PC-9 (cell line): ENCODE data around the gene PPP1R18.

Experiments used
- CTCF ChIP-seq: fragments of 200-600 bp; sonication (generic); conservative IDR thresholded peaks from 2 replicates; pipeline ENCODE4 v1.6.1; 2017; ENCODE audit warnings: mixed run types, antibody characterized with exemption, mild to moderate bottlenecking, moderate library complexity
- EZH2 ChIP-seq: fragments of 200-600 bp; sonication (generic); IDR thresholded peaks from 2 replicates; pipeline ENCODE4 v1.8.0; 2017; ENCODE audit warnings: antibody characterized with exemption, low read depth

- TF ChIP-seq CTCF: no peak
- no peak for TF ChIP-seq EZH2
Observed at GRCh38 chr6:30687659-30688431, 1.4 kb upstream of the PPP1R18 start.
